ENCODE measurements around the gene LRRC4B. TPM values are rescaled to one million over a fixed set of nuclear protein-coding genes. Genes with fewer than 3 reads are reported as not detected.

Gene LRRC4B
- total and polyA plus RNA-seq, 2 of the 8 experiments (the other 6 are each of a cell fraction or from before 2014, with no cell fraction given): 13.4 to 21.2 TPM

DNA sequence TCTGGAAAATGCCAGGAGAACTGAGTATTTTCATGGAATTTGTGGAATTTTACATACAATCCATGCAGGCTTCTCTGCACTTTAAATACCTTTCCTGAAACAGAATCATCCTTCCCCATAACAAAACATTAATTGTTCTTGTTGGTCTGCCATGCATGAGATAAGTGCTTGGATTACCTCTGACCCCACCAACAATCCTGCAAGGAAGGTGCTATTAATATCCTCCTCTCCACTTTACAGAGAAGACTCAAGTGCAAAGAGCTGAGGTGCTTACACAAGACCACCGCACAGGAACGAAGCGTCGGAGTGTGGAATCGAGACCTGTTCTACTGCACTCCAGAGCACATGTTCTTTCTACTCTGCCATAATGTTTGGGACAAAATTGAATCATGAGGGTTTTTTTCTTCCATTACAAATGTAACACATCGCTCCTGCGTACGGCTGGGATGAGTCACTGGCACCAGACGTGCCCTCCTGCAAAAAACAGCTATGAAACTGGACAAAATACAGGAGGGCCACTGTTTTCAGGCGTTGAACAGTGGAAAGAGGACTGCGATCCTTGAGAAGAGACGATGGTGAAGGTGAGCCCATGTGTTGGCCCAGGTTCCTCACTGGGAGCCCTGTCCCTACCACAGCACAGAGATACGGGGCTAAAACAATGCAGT, 12.9 kb upstream of the LRRC4B start (continued):
- TF ChIP-seq, protein P1, sequence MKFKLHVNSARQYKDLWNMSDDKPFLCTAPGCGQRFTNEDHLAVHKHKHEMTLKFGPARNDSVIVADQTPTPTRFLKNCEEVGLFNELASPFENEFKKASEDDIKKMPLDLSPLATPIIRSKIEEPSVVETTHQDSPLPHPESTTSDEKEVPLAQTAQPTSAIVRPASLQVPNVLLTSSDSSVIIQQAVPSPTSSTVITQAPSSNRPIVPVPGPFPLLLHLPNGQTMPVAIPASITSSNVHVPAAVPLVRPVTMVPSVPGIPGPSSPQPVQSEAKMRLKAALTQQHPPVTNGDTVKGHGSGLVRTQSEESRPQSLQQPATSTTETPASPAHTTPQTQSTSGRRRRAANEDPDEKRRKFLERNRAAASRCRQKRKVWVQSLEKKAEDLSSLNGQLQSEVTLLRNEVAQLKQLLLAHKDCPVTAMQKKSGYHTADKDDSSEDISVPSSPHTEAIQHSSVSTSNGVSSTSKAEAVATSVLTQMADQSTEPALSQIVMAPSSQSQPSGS (IDR thresholded peaks at IDR 0.05; ENCODE audit: low read length): no peak
- no peak for TF ChIP-seq CBX8 (IDR thresholded peaks at IDR 0.05; ENCODE audit: borderline replicate concordance, low read depth, low read length)
- TF ChIP-seq ZNF274 (IDR thresholded peaks at IDR 0.05; ENCODE audit: borderline replicate concordance, extremely low read depth, low read length): no peak
- TF ChIP-seq HDAC6 (IDR thresholded peaks at IDR 0.05; ENCODE audit: low read depth, low read length): no peak
- no peak for TF ChIP-seq SP4 (IDR thresholded peaks at IDR 0.05; ENCODE audit: low read length)
- no peak for TF ChIP-seq POU5F1 (IDR thresholded peaks at IDR 0.05; ENCODE audit: low read depth, low read length)
- no peak for TF ChIP-seq RFX5 (IDR thresholded peaks at IDR 0.05; ENCODE audit: borderline replicate concordance, low read depth, low read length)
